SK-N-SH (cell line): ENCODE data around the gene FBXL2. TPM values are rescaled to one million over a fixed set of nuclear protein-coding genes. Genes with fewer than 3 reads are reported as not detected.

ENCODE experiments used
- CTCF ChIA-PET: fragments of 300-600, 350-600 bp; formaldehyde crosslinking; extraction: SDS; loops from one replicate; lab custom pipeline; 2021; lab: Yijun Ruan, JAX
- POLR2A ChIA-PET: fragments of 350-600 bp; sonication (Branson Sonifier 250); formaldehyde crosslinking; extraction: SDS; loops from one replicate; lab custom pipeline; 2020; ENCODE audit warnings: antibody characterized with exemption, inconsistent platforms; lab: Yijun Ruan, JAX
- DNase-seq: peaks from one replicate; pipeline ENCODE4 v3.0.0; 2012
- H2AFZ ChIP-seq: fragments of 200-600 bp; sonication (generic); 2 replicates; pipeline ENCODE4 v1.8.1; 2016; ENCODE audit warnings: antibody characterized with exemption, mild to moderate bottlenecking, low read depth
- H3F3A ChIP-seq: fragments of 200-600 bp; sonication (generic); replicated peaks from 2 replicates; pipeline ENCODE3; 2016; ENCODE audit warnings: antibody characterized with exemption, mild to moderate bottlenecking; ENCODE audit not compliant: insufficient read depth
- H3K27ac ChIP-seq, 2 experiments: fragments of 200-500 bp in 1 of 2; fragments of 200-600 bp in 1 of 2; sonication (Bioruptor generic) in 1 of 2; sonication (generic), shearing (Covaris generic) in 1 of 2; 2 replicates each; pipeline versions ENCODE4 v1.5.1 to v1.6.1; 2014 to 2016; ENCODE audit warnings: low read depth in 2 of 2, inconsistent platforms in 1 of 2, low read length in 1 of 2, mild to moderate bottlenecking in 1 of 2, mixed read lengths in 1 of 2
- H3K27me3 ChIP-seq: fragments of 200-600 bp; sonication (generic), shearing (Covaris generic); 2 replicates; pipeline ENCODE4 v1.6.1; 2016; ENCODE audit warnings: mixed run types; ENCODE audit not compliant: insufficient read depth
- H3K36me3 ChIP-seq, 2 experiments: fragments of 200-500 bp in 1 of 2; fragments of 200-600 bp in 1 of 2; sonication (Bioruptor generic) in 1 of 2; sonication (generic) in 1 of 2; replicated peaks in 1 of 2; 2 replicates each; pipeline versions ENCODE3 to v1.5.1; 2014 to 2016; ENCODE audit warnings: low read length in 1 of 2, mild to moderate bottlenecking in 1 of 2; ENCODE audit not compliant: insufficient read depth in 2 of 2, control insufficient read depth in 1 of 2
- H3K4me1 ChIP-seq, 2 experiments: fragments of 200-500 bp in 1 of 2; fragments of 200-600 bp in 1 of 2; sonication (Bioruptor generic) in 1 of 2; sonication (generic), shearing (Covaris generic) in 1 of 2; 2 replicates each; pipeline versions ENCODE4 v1.5.1 to v1.6.1; 2014 to 2016; ENCODE audit warnings: low read depth in 1 of 2, low read length in 1 of 2, mixed run types in 1 of 2; ENCODE audit not compliant: insufficient read depth in 2 of 2, control insufficient read depth in 1 of 2
- H3K4me2 ChIP-seq: fragments of 200-600 bp; sonication (generic), shearing (Covaris generic); 2 replicates; pipeline ENCODE4 v1.6.1; 2017; ENCODE audit warnings: mixed run types
- H3K4me3 ChIP-seq, 2 experiments: fragments of 200-500 bp in 1 of 2; fragments of 200-600 bp in 1 of 2; sonication (Bioruptor generic) in 1 of 2; sonication (generic), shearing (Covaris generic) in 1 of 2; 2 replicates each; pipeline versions ENCODE4 v1.5.1 to v1.8.1; 2014 to 2016; ENCODE audit warnings: low read depth in 2 of 2, inconsistent platforms in 1 of 2, low read length in 1 of 2, mild to moderate bottlenecking in 1 of 2, mixed read lengths in 1 of 2, moderate library complexity in 1 of 2
- H3K79me2 ChIP-seq: fragments of 200-600 bp; sonication (generic); 2 replicates; pipeline ENCODE4 v1.8.1; 2017; ENCODE audit warnings: mild to moderate bottlenecking; ENCODE audit not compliant: insufficient read depth
- H3K9ac ChIP-seq: fragments of 200-600 bp; sonication (generic); 2 replicates; pipeline ENCODE4 v1.6.1; 2017; ENCODE audit warnings: mixed run types
- H3K9me2 ChIP-seq: fragments of 200-600 bp; sonication (generic); 2 replicates; pipeline ENCODE4 v1.6.1; 2017; ENCODE audit warnings: mixed run types
- H3K9me3 ChIP-seq: fragments of 200-600 bp; sonication (generic); 2 replicates; pipeline ENCODE4 v1.6.1; 2017; ENCODE audit warnings: mixed run types, mild to moderate bottlenecking, moderate library complexity
- H4K20me1 ChIP-seq: fragments of 200-600 bp; sonication (generic); 2 replicates; pipeline ENCODE4 v1.6.1; 2017; ENCODE audit warnings: mild to moderate bottlenecking, mixed run types; ENCODE audit not compliant: insufficient read depth
- CHD2 ChIP-seq: fragments of 150-350 bp; IDR thresholded peaks from 2 replicates; pipeline ENCODE4 v1.6.1; 2018; ENCODE audit warnings: low read length; ENCODE audit not compliant: partially characterized antibody
- ELF1 ChIP-seq: IDR thresholded peaks from 2 replicates; pipeline ENCODE4 v1.4.0; 2012
- FOSL2 ChIP-seq: IDR thresholded peaks from 2 replicates; pipeline ENCODE4 v1.4.0; 2012; ENCODE audit warnings: low read depth, mild to moderate bottlenecking, moderate library complexity, borderline replicate concordance
- FOXJ3 ChIP-seq: sonication (generic); formaldehyde crosslinking; IDR thresholded peaks from 2 replicates; pipeline ENCODE4 v1.5.1; 2020; ENCODE audit warnings: mild to moderate bottlenecking, missing genetic modification reagents
- GABPA ChIP-seq: IDR thresholded peaks from 2 replicates; pipeline ENCODE4 v1.4.0; 2012; ENCODE audit warnings: low read depth, mild to moderate bottlenecking
- IRF3 ChIP-seq: fragments of 150-350 bp; IDR thresholded peaks from 2 replicates; pipeline ENCODE4 v1.6.1; 2016; ENCODE audit warnings: mild to moderate bottlenecking, low read depth, low read length
- JUND ChIP-seq: IDR thresholded peaks from 2 replicates; pipeline ENCODE4 v1.4.0; 2012
- MAX ChIP-seq: IDR thresholded peaks from 2 replicates; pipeline ENCODE4 v1.4.0; 2012; ENCODE audit warnings: low read depth
- MEF2A ChIP-seq: IDR thresholded peaks from 2 replicates; pipeline ENCODE4 v1.4.0; 2012; ENCODE audit warnings: low read depth, borderline replicate concordance
- NFIC ChIP-seq: IDR thresholded peaks from 2 replicates; pipeline ENCODE4 v1.4.0; 2012; ENCODE audit warnings: borderline replicate concordance
- PBX3 ChIP-seq: IDR thresholded peaks from 2 replicates; pipeline ENCODE4; 2012
- SMC3 ChIP-seq: IDR thresholded peaks from 2 replicates; pipeline ENCODE4 v1.6.1; 2012; ENCODE audit warnings: low read depth, low read length, improper control_type of control experiment
- TAF1 ChIP-seq: IDR thresholded peaks from 2 replicates; pipeline ENCODE4 v1.6.1; 2012; ENCODE audit warnings: low read depth, mild to moderate bottlenecking, low read length, moderate library complexity, borderline replicate concordance
- TCF12 ChIP-seq: IDR thresholded peaks from 2 replicates; pipeline ENCODE4 v1.4.0; 2012
- TEAD4 ChIP-seq: IDR thresholded peaks from 2 replicates; pipeline ENCODE4 v1.4.0; 2012; ENCODE audit warnings: mild to moderate bottlenecking, borderline replicate concordance; ENCODE audit not compliant: insufficient read depth
- USF1 ChIP-seq: IDR thresholded peaks from 2 replicates; pipeline ENCODE4 v1.4.0; 2012; ENCODE audit warnings: low read depth, borderline replicate concordance
- USF2 ChIP-seq: fragments of 150-350 bp; IDR thresholded peaks from 2 replicates; pipeline ENCODE4 v1.6.1; 2017; ENCODE audit warnings: antibody characterized with exemption, low read length, low read depth, borderline replicate concordance
- YY1 ChIP-seq: IDR thresholded peaks from 2 replicates; pipeline ENCODE4 v1.4.0; 2012; ENCODE audit warnings: low read depth, mild to moderate bottlenecking
- WGBS: methylation state at CpG from one replicate; pipeline ENCODE4 v1.1.6; 2017; ENCODE audit warnings: low lambda C conversion rate; 5-methylcytosine and 5-hydroxymethylcytosine counted together
- polyA plus RNA-seq, 3 experiments: library from polyadenylated mRNA; depleted of rRNA; stranded (reverse); fragments of >200 nt; gene quantifications; 2 replicates each; pipeline ENCODE4 v1.2.3, GENCODE V29; 2012

FBXL2 gene
- polyA plus RNA-seq, 1 of the 3 experiments (the other 2 are of a cell fraction) = 13.7 TPM

GRCh38 chr3:33380653-33381052, 103.4 kb downstream of the FBXL2 start:
- CTCF ChIA-PET = interaction anchor here (2.1 to 4.6 kb wide), 2 partner anchors 9 to 250 kb away, joined by 6 to 21 read pairs; no protein-coding TSS in a partner anchor
- 100% methylated on average over 3 of the region's 3 CpGs for WGBS
- no peaks in the 10 kb centered on the region for H3K9me3 ChIP-seq

GRCh38 chr3:33383951-33384350, 106.7 kb downstream of the FBXL2 start:
- Histone ChIP-seq H3K4me2 (no peak overlapping the region), H3K36me3 (peaks cover 55 to 70% of the 10 kb centered on the region in 2 experiments), H4K20me1 (no peaks in the 10 kb centered on the region), H2AFZ (no peak overlapping the region), H3K79me2 (peaks cover 25% of the 10 kb centered on the region), H3K9me3 (no peaks in the 10 kb centered on the region), H3K9ac (no peak overlapping the region), H3K4me1 (peaks cover 3 to 10% of the 10 kb centered on the region in 2 experiments; a peak in 3 of 4 replicates), H3K27ac (no peak overlapping the region; a peak in 1 of 4 replicates), H3F3A (peaks cover 17% of the 10 kb centered on the region), H3K9me2 (no peaks in the 10 kb centered on the region), H3K27me3 (no peaks in the 10 kb centered on the region), H3K4me3 (no peak overlapping the region)
- over 99% methylated on average over 11 of the region's 12 CpGs for WGBS
- CTCF ChIA-PET = interaction anchor here (4.9 kb wide), 1 partner anchor 11 kb away, joined by 48 read pairs; no protein-coding TSS in a partner anchor
- TF ChIP-seq GABPA = no peak
- no peak for TF ChIP-seq NFIC
- TF ChIP-seq JUND = no peak
- no peak for TF ChIP-seq SMC3
- TF ChIP-seq TEAD4 = no peak
- DNase-seq = no peak
- POLR2A ChIA-PET = no interaction called here

More at GRCh38 chr3:33380653-33381052, 103.4 kb downstream of the FBXL2 start:
- peaks cover 45 to 60% of the 10 kb centered on the region in 2 experiments for H3K36me3 ChIP-seq
- H3K27me3 ChIP-seq = no peaks in the 10 kb centered on the region
- no peak overlapping the region for H3K4me2 ChIP-seq
- H3K9ac ChIP-seq = no peak overlapping the region
- no peaks in the 10 kb centered on the region for H4K20me1 ChIP-seq
- H3K9me2 ChIP-seq = no peaks in the 10 kb centered on the region
- H3K27ac ChIP-seq = no peak overlapping the region
- peaks cover 16% of the 10 kb centered on the region for H3F3A ChIP-seq
- POLR2A ChIA-PET = no interaction called here
- peaks cover 6% of the 10 kb centered on the region; the same call in 1 of the 2 replicates for H3K79me2 ChIP-seq
- no peak overlapping the region for H2AFZ ChIP-seq
- no peaks in the 10 kb centered on the region for H3K4me1 ChIP-seq
- no peak overlapping the region for H3K4me3 ChIP-seq
- DNase-seq = no peak
- TF ChIP-seq MEF2A (no peak), ELF1 (no peak), PBX3 (no peak), USF2 (no peak)

- no peak overlapping the region for H3K4me3 ChIP-seq
- H2AFZ ChIP-seq = no peak overlapping the region
- H3K4me1 ChIP-seq = peaks cover 3 to 19% of the 10 kb centered on the region in 2 experiments; a peak in 3 of 4 replicates
- H3K36me3 ChIP-seq = peaks cover 61 to 70% of the 10 kb centered on the region in 2 experiments
- ChIA-PET CTCF (interaction anchor here (1.8 to 4.9 kb wide), 3 partner anchors 13 to 402 kb away, joined by 7 to 48 read pairs (median 7); no protein-coding TSS in a partner anchor), POLR2A (no interaction called here)
- peaks cover 25% of the 10 kb centered on the region for H3K79me2 ChIP-seq
- H3K9me2 ChIP-seq = no peaks in the 10 kb centered on the region
- 88% methylated on average over 5 of the region's 5 CpGs for WGBS
- H3K27me3 ChIP-seq = no peaks in the 10 kb centered on the region
- H3K9ac ChIP-seq = no peak overlapping the region
- H3K4me2 ChIP-seq = no peak overlapping the region
- no peak for DNase-seq
- peaks cover 19% of the 10 kb centered on the region for H3F3A ChIP-seq
- H3K9me3 ChIP-seq = no peaks in the 10 kb centered on the region
- no peaks in the 10 kb centered on the region for H4K20me1 ChIP-seq
- H3K27ac ChIP-seq = no peak overlapping the region
- TF ChIP-seq GABPA (no peak), TEAD4 (no peak), FOXJ3 (no peak), PBX3 (no peak), CHD2 (no peak), IRF3 (no peak), USF1 (no peak), TCF12 (no peak), TAF1 (no peak), MAX (no peak), FOSL2 (no peak), YY1 (no peak)
Observed at GRCh38 chr3:33385423-33385822, 108.2 kb downstream of the FBXL2 start.
